Breast epithelium (tissue), 3 donors: ENCODE results near the gene ANTXR1.

Experiments used
- CTCF ChIP-seq, 3 donors: fragments of 450-650 bp; IDR thresholded peaks; one replicate each; pipeline ENCODE4 v1.5.1; 2016 to 2017; ENCODE audit warnings: antibody characterized with exemption in 3 of 3, mild to moderate bottlenecking in 3 of 3, moderate library complexity in 3 of 3
- POLR2A ChIP-seq: fragments of 450-650 bp; IDR thresholded peaks from one replicate; pipeline ENCODE4 v1.6.1; 2016; ENCODE audit warnings: antibody characterized with exemption, mild to moderate bottlenecking, moderate library complexity
- POLR2AphosphoS5 ChIP-seq, 3 donors: sonication (generic); formaldehyde crosslinking; IDR thresholded peaks; one replicate each; pipeline ENCODE4 v1.6.1; 2017; ENCODE audit warnings: antibody characterized with exemption in 3 of 3

- TF ChIP-seq CTCF (IDR thresholded peaks at IDR 0.05), result no peak
- no peak for TF ChIP-seq POLR2A
- no peak for TF ChIP-seq POLR2AphosphoS5 (IDR thresholded peaks at IDR 0.05)
Measured at GRCh38 chr2:69138793-69139459, 125.9 kb downstream of the ANTXR1 start.
